GM19099 (cell line): ENCODE results near the gene SLC27A4.
A peak's percentile ranks its signal among the peaks of the same experiment; 100 is the strongest.

Experiments
- POLR2A ChIP-seq: IDR thresholded peaks from 3 replicates; pipeline ENCODE4 v1.6.1; 2011; ENCODE audit warnings: low read depth; ENCODE audit not compliant: insufficient read length; ENCODE audit errors: extremely low read depth

The SLC27A4 gene

DNA sequence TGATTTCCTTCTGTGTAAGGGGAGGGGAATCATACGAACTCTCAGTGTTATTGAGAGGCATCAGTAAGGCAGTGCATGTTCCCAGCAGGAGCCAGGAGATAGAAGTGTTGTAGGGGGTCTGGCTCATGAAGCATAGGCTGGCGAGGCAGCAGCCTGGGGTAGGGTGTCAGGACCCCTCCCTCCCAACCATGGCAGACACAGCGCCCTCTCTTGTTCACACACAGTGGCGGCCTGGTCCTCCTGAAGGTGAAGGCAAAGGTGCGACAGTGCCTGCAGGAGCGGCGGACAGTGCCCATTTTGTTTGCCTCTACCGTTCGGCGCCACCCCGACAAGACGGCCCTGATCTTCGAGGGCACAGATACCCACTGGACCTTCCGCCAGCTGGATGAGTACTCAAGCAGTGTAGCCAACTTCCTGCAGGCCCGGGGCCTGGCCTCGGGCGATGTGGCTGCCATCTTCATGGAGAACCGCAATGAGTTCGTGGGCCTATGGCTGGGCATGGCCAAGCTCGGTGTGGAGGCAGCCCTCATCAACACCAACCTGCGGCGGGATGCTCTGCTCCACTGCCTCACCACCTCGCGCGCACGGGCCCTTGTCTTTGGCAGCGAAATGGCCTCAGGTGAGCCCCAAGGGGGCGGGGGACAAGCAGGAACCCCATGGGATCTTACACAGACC is 4.7 kb downstream of the SLC27A4 start:
- TF ChIP-seq POLR2A, result no peak

DNA sequence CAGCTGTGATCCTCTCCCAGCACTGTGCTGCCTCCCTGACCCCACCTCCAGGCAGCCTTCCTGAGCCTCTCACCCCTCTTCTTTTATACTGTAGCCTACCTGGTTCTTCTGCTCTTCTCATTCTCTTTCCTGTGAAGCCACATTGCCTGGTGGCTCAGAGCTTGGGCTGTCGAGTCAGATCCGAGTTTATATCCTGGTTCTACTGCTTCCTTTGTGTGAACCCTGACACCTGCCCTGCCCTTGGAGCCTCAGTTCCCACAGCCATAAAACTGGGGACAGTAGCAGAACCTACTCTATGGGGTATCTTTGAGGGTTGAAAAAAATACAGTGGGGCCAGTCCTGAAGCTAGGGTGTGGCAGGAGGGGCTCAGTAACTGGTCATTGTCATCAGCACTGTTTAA is 8.8 kb downstream of the SLC27A4 start:
- no peak for TF ChIP-seq POLR2A

DNA sequence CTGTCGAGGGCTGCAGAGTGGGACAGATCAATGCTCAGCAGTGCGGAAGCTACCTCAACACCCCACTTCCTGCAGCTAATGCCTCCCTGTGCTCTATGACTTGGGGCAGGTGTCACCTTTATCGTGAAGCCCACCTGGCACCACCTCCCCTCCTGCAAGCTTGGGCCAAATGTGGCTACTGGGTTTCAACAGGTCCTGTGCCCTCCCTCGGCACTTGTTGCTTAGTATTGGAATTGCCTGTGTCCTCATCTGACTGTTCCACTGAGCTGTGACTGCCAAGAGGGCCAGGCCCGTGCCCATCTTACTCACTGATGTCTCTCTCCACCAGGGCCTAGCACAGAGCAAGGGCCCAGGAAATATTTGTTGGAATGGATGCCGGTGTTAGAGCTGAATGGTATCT is 9.4 kb downstream of the SLC27A4 start:
- no peak for TF ChIP-seq POLR2A

DNA sequence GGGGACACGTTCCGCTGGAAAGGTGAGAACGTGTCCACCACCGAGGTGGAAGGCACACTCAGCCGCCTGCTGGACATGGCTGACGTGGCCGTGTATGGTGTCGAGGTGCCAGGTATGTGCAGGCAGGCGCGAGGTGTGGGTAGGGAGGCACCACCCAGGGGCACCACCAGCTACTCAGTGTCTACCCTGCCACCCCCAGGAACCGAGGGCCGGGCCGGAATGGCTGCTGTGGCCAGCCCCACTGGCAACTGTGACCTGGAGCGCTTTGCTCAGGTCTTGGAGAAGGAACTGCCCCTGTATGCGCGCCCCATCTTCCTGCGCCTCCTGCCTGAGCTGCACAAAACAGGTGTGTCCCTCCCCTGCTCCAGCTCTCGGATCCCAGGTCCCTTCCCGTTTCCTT is 15.1 kb downstream of the SLC27A4 start:
- no peak for TF ChIP-seq POLR2A

DNA sequence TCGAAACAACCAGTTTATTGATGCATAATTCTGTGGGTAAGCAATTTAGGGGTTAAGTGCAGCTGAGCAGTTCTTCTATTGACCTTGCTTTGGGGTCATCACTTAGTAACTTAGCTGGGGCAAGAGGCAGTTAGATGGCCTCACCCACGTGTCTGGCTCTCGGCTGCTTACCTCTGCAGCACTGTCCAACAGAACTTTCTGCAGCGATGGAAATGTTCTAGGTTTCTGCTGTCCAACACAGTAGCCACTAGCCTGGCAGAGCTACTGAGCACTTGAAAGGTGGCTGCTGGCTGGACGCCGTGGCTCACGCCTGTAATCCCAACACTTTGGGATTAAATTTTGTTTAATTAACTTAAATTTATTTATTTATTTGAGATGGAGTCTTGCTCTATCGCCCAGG is 17.8 kb downstream of the SLC27A4 start:
- TF ChIP-seq POLR2A, result no peak

DNA sequence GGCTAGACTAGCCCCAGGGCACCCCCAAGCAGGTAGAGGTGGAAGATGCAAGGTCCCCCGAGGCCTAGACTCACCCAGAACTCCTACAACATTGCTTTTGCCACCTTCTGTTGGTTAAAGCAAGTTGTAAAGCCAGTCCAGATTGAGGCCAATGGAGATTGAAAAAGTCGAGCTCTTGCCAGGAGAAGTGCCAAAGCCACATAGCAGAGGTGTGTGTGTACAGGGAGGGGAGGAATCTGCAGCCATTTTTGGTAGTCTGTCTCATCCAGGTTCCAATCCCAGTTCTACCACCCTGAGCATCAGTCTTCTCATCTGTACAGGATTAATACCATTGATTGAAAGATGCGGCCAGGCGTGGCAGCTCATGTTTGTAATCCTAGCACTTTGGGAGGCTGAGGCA is 18.5 kb downstream of the SLC27A4 start:
- no peak for TF ChIP-seq POLR2A

DNA sequence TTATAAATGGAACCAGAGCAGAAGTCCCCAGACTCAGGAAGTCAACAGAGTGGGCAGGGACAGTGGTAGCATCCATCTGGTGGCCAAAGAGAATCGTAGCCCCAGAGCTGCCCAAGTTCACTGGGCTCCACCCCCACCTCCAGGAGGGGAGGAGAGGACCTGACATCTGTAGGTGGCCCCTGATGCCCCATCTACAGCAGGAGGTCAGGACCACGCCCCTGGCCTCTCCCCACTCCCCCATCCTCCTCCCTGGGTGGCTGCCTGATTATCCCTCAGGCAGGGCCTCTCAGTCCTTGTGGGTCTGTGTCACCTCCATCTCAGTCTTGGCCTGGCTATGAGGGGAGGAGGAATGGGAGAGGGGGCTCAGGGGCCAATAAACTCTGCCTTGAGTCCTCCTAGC is 20.5 kb downstream of the SLC27A4 start:
- TF ChIP-seq POLR2A, result no peak

DNA sequence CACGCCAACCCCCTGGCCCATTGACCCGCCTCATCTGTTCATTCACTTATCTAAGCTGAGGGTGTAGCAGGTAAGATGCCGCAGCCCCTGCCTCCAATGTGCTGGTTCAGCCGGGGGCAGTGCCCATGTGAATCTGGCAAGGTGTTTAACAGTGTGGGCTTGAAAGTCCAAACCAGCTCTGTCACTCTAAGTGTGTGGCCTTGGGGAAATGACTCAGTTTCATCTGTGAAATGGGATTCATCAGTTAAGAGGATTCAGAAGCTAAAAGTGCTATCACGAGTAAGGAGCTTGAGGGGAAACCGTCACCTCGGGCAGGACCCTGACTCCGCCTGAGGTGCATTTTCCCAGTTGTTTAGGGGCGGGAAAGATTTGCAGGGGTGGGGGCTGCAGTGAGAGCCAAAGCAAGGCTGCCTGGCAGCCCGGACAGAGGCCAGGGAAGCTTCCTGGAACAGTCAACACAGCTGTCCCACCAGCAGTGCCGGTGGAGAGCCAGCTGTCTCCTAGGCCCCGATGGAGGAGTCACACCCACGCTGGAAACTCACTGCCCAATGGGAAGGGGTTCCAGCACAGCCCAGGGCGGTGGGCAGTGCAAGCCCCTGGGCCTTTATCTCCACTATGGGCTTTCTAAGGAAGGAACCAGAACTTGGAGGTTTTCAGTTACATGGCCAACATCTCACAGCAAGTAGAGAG is 21.1 kb downstream of the SLC27A4 start:
- no peak for TF ChIP-seq POLR2A

DNA sequence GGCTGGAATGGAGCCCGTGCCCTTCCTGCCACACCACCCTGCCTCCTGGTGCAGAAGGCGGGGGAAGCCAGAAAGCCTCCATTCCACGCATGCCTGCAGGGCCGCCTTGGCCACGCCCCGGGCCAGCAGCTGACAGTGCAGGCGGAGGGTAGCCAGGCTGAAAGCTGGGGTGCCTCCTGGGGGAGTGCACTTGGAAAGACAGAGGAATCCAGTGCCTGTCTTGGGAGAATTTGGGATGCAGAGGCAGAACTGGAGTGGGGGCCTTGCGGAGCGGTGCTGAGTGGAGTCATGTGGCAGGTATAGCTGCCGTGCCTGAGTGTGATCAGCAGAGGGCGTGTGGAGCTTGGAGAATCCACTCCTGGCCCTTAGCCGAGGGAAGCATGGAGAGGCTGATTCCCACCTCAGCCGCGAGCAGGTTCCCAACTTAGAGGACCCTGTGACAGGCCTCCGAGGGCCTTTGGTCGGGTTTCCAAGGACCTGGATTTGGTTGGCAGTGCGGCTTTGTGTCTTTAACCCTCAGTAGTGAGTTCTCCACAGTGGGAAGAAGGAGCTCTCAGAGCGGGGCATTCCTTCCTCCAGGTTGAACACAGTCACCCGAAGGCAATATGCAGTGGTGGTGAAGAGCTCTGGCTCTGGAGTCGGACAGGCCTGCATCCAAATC is 21.8 kb downstream of the SLC27A4 start:
- no peak for TF ChIP-seq POLR2A

DNA sequence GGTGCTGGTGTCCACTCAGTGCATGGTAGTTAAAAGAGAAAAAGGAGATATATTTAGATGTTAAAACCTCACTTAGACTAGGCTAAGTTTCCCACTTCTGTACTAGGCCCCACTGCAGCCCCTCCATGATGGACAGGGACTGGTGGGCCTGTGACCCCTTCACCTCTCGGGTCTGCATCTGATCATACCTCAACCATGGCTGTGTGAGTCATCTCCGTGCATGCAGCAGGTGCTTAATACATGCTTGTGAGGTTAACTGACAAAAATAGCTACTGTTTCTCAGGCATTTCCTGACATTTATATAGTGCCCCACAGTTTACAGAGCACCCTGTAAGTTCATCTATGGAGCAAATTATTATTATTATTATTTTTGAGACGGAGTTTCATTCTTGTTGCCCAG is 22.4 kb downstream of the SLC27A4 start:
- TF ChIP-seq POLR2A, result no peak

DNA sequence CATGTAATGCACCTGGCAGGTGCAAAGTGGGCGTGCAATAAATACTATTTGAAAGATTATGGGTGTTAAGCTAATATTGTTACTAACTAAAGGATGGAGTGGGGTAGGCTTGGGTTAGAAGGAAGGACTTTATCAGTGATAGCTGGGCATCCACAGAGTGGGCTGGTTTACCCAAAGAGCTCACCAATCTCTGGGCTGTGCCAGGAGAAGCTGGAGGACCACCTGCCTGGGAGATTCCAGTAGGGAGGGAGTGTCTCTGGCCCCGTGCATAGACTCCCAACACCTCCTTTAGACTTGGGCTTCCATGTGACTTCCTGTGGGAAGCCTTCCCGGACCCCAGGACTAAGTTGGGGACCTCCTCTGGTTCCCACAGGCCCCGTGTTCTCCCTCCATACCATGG is 25.2 kb downstream of the SLC27A4 start:
- no peak for TF ChIP-seq POLR2A

DNA sequence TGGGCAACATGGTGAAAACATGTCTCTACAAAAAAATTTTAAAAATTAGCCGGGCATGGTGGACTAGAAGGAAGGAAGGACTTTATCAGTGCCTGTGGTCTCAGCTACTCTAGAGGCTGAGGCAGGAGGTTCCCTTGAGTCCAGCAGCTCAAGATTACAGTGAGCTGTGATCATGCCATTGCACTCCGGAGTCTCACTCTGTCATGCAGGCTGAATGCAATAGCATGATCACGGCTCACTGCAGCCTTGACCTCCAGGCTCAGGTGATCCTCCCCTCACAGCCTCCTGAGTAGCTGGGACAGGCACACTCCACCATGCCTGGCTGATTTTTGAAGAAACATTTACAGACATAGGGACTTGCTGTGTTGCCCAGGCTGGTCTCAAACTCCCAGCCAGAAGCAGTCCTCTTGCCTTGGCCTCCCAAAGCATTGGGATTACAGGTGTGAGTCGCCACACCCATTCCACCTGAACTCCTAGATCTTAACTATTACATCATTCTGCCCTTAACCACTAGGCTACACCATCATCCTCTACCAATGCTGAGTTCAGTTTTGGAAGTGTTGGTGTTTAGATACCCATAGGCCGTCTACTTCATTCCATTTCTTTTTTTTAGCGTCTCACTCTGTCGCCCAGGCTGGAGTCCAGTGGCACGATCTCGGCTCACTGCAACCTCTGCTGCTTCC is 28.8 kb downstream of the SLC27A4 start:
- no peak for TF ChIP-seq POLR2A

DNA sequence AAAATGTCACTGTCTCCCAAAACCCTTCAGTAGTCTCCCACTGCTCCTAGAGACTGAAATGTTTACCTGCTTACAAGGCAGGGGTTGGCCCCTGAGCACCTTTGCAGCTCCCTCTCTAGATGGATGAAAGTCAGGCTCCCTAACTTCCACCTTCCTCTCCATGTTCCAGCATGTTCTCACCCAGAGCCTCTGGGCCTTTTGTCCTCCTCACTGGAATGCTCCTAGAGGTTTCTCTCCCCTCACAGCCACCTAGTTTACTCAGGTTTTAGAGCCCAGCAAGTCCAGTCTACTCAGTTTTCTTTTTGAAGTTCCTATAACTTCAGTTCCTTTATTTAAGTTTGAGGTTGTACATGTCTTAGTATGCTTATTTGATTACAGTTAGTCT is 30.0 kb downstream of the SLC27A4 start:
- TF ChIP-seq POLR2A, result no peak

DNA sequence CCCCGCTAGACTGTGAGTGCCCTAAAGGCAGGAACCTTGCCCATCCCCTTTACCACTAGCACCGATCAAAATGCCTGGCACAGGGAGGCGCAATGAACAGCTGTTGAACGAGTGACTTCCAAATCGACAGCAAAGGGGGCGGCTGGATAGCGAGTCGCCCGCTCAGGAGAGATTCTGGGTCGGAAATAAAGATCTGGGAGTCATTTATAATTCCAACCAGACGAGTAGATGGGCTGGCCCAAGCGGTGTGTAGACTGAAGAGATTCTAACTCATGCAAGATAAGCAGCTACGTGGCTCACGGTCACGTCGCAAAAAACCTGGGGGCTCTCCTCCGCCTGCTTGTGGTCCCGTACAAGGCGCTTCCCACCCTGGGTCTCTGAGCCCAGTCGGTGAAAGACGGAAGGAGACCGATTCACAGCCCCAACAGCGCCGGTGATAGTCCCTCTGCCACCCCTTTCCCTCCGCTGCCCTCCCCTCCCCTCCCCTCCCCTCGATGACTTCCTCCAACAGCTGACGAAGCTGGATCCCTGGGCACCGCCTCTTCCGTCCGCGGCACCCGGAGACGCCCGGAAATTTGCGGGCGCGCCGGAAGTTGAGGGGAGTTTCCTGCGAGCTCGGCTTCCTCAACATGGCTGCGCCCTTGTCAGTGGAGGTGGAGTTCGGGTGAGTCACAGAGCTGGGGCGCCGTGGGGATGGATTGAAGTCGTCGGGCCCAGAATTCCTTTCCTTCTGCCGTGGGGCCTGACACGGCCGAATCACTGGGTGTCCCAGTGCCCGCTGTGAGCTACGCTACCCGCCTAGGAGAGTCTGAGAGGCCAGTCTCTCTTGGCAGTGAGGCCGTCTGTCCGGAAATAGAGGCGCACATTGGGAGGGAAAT is 30.7 kb downstream of the SLC27A4 start, which contains the start of gene URM1:
TSS of gene URM1 (plus strand) at position 623 of the 878 bp plus-strand sequence. CDS start at position 630, 7 bp downstream.
- TF ChIP-seq POLR2A, result peak; percentile 84
